Hepatocyte (in vitro differentiated cells): Measurements from ENCODE around the gene JMJD1C.

Experiments used
- EZH2 ChIP-seq: fragments of 200-600 bp; sonication (generic); IDR thresholded peaks from 2 replicates; pipeline ENCODE4 v1.6.1; 2016; ENCODE audit warnings: antibody characterized with exemption, mild to moderate bottlenecking, borderline replicate concordance
- TF ChIP-seq, protein P1 (sequence below): fragments of 200-600 bp; sonication (generic); IDR thresholded peaks from 2 replicates; pipeline ENCODE4 v1.5.1; 2016; ENCODE audit warnings: antibody characterized with exemption, mild to moderate bottlenecking; ENCODE audit not compliant: poor library complexity

DNA sequence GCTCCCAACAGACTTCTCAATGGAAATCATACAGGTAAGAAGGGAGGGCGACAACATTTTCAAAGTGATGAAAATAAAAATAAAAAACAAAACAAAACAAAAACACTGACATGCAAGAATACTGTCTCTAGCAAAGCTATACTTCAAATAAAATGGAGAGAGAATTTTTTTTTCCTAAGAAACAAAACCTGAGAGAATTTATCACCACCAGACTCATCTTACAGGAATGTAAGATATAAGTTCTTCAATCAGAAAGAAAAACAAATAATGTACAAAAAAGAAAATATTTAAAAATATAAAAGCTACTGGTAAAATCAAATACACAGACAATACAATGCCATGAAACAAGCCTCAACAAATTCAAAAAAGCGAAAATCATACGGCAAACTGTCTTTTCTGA is 219.4 kb downstream of the JMJD1C start:
- TF ChIP-seq, protein P1, sequence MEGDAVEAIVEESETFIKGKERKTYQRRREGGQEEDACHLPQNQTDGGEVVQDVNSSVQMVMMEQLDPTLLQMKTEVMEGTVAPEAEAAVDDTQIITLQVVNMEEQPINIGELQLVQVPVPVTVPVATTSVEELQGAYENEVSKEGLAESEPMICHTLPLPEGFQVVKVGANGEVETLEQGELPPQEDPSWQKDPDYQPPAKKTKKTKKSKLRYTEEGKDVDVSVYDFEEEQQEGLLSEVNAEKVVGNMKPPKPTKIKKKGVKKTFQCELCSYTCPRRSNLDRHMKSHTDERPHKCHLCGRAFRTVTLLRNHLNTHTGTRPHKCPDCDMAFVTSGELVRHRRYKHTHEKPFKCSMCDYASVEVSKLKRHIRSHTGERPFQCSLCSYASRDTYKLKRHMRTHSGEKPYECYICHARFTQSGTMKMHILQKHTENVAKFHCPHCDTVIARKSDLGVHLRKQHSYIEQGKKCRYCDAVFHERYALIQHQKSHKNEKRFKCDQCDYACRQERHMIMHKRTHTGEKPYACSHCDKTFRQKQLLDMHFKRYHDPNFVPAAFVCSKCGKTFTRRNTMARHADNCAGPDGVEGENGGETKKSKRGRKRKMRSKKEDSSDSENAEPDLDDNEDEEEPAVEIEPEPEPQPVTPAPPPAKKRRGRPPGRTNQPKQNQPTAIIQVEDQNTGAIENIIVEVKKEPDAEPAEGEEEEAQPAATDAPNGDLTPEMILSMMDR = no peak
- no peak for TF ChIP-seq EZH2
